CD14-positive monocyte (primary cell): ENCODE results near the gene BARHL1. TPM values are rescaled to one million over a fixed set of nuclear protein-coding genes. Genes with fewer than 3 reads are reported as not detected.
A peak's percentile ranks its signal among the peaks of the same experiment; 100 is the strongest.

Experiments used
- DNase-seq, 3 donors: peaks; one replicate each; pipeline ENCODE4 v3.0.0-alpha.2; 2011 to 2022
- H2AFZ ChIP-seq: 2 replicates; pipeline ENCODE4 v1.6.0; 2012; ENCODE audit warnings: mild to moderate bottlenecking, low read depth, low read length, inconsistent platforms; ENCODE audit not compliant: insufficient read depth, poor library complexity, severe bottlenecking
- H3K27ac ChIP-seq, 2 donors: 1 replicate in 1 of 2; 2 replicates in 1 of 2; pipeline ENCODE4 v1.5.1; 2012 to 2013; ENCODE audit warnings: low read length in 2 of 2, control low read depth in 1 of 2, inconsistent platforms in 1 of 2, low read depth in 1 of 2, mild to moderate bottlenecking in 1 of 2
- H3K27me3 ChIP-seq, 2 donors: one replicate each; pipeline versions ENCODE4 v1.6.0 to v1.6.1; 2011 to 2013; ENCODE audit warnings: low read length in 2 of 2; ENCODE audit not compliant: control insufficient read depth in 2 of 2, insufficient read depth in 2 of 2
- H3K36me3 ChIP-seq, 2 donors: replicated peaks in 1 of 2; 1 replicate in 1 of 2; 2 replicates in 1 of 2; pipeline versions ENCODE4 v1.5.1 to v1.6.1; 2012 to 2013; ENCODE audit warnings: low read length in 2 of 2, control low read depth in 1 of 2, inconsistent platforms in 1 of 2, mild to moderate bottlenecking in 1 of 2; ENCODE audit not compliant: insufficient read depth in 2 of 2, control insufficient read depth in 1 of 2
- H3K4me1 ChIP-seq, 2 donors: 1 replicate in 1 of 2; 2 replicates in 1 of 2; pipeline versions ENCODE4 v1.5.1 to v1.6.1; 2012 to 2013; ENCODE audit warnings: low read length in 2 of 2, control low read depth in 1 of 2, inconsistent platforms in 1 of 2, mild to moderate bottlenecking in 1 of 2, moderate library complexity in 1 of 2; ENCODE audit not compliant: insufficient read depth in 2 of 2, control insufficient read depth in 1 of 2
- H3K4me2 ChIP-seq: replicated peaks from 2 replicates; pipeline ENCODE3; 2012; ENCODE audit warnings: low read length, moderate library complexity, mild to moderate bottlenecking; ENCODE audit not compliant: poor library complexity, severe bottlenecking; ENCODE audit errors: extremely low read depth
- H3K4me3 ChIP-seq, 3 experiments: fragments of 200-600 bp in 1 of 3; sonication (generic) in 1 of 3; replicated peaks in 1 of 3; 1 replicate in 2 of 3; 2 replicates in 1 of 3; pipeline ENCODE4 v1.5.1; 2011 to 2013; ENCODE audit warnings: low read length in 3 of 3, mild to moderate bottlenecking in 3 of 3, control low read depth in 2 of 3, low read depth in 2 of 3, inconsistent platforms in 1 of 3, moderate library complexity in 1 of 3
- H3K79me2 ChIP-seq: 2 replicates; pipeline ENCODE4 v1.6.0; 2012; ENCODE audit warnings: mild to moderate bottlenecking, control low read depth, inconsistent platforms, low read length, moderate library complexity; ENCODE audit not compliant: insufficient read depth
- H3K9ac ChIP-seq: 2 replicates; pipeline ENCODE4 v1.6.0; 2017; ENCODE audit warnings: low read length, mild to moderate bottlenecking; ENCODE audit not compliant: insufficient read depth, poor library complexity, severe bottlenecking
- H3K9me3 ChIP-seq, 2 donors: replicated peaks in 1 of 2; 1 replicate in 1 of 2; 2 replicates in 1 of 2; pipeline versions ENCODE4 v1.5.1 to v1.6.1; 2012 to 2013; ENCODE audit warnings: low read length in 2 of 2, control low read depth in 1 of 2; ENCODE audit not compliant: control insufficient read depth in 1 of 2, insufficient read depth in 1 of 2
- H4K20me1 ChIP-seq: 2 replicates; pipeline ENCODE4 v1.6.0; 2012; ENCODE audit warnings: mild to moderate bottlenecking, low read length, control low read depth, moderate library complexity; ENCODE audit not compliant: insufficient read depth
- H3K27ac Mint-ChIP-seq, 7 donors: one replicate each; pipeline ENCODE4 v1.8.0; 2020; ENCODE audit warnings: mild to moderate bottlenecking in 7 of 7, mixed read lengths in 7 of 7, moderate library complexity in 6 of 7, inconsistent platforms in 2 of 7
- H3K27me3 Mint-ChIP-seq, 3 donors: one replicate each; pipeline ENCODE4 v1.8.0; 2021 to 2022; ENCODE audit warnings: low read depth in 3 of 3, mild to moderate bottlenecking in 3 of 3, mixed read lengths in 3 of 3, moderate library complexity in 3 of 3, inconsistent platforms in 1 of 3
- H3K36me3 Mint-ChIP-seq, 2 donors: one replicate each; pipeline ENCODE4 v1.8.0; 2020; ENCODE audit warnings: mixed read lengths in 2 of 2, inconsistent platforms in 1 of 2, mild to moderate bottlenecking in 1 of 2
- H3K4me1 Mint-ChIP-seq: one replicate; pipeline ENCODE4 v1.8.0; 2020; ENCODE audit warnings: mild to moderate bottlenecking, mixed read lengths
- H3K4me3 Mint-ChIP-seq, 2 donors: one replicate each; pipeline ENCODE4 v1.8.0; 2020; ENCODE audit warnings: mild to moderate bottlenecking in 2 of 2, mixed read lengths in 2 of 2, moderate library complexity in 1 of 2
- H3K9me3 Mint-ChIP-seq, 7 donors: one replicate each; pipeline ENCODE4 v1.8.0; 2020 to 2022; ENCODE audit warnings: mixed read lengths in 7 of 7, mild to moderate bottlenecking in 6 of 7, moderate library complexity in 6 of 7, inconsistent platforms in 2 of 7
- WGBS: methylation state at CpG from one replicate; pipeline ENCODE4 v1.1.5; 2013; ENCODE audit warnings: missing lambda C conversion rate; ENCODE audit not compliant: insufficient coverage; 5-methylcytosine and 5-hydroxymethylcytosine counted together
- intact Hi-C, 2 donors: fragments of 100-400 bp; cut with micrococcal nuclease; formaldehyde crosslinking; loops; one replicate each; pipeline versions ENCODE4 v1.15.0 to v1.15.1; 2023
- polyA plus RNA-seq, 3 donors: library from polyadenylated mRNA; depleted of rRNA in 1 of 3; unstranded in 2 of 3; stranded (reverse) in 1 of 3; fragments of 300-500 nt in 2 of 3; fragments of >200 nt in 1 of 3; fragmentation: Illumina TruSeq in 2 of 3; gene quantifications; 1 replicate in 2 of 3; 2 replicates in 1 of 3; pipeline ENCODE4 v1.2.3, GENCODE V29; 2012 to 2021
- TF ChIP-seq, protein P1 (sequence below): fragments of 200-600 bp; IDR thresholded peaks from one replicate; pipeline ENCODE4 v1.8.0; 2022; ENCODE audit warnings: antibody characterized with exemption, mild to moderate bottlenecking

The BARHL1 gene
- polyA plus RNA-seq, 3 donors: not detected

DNA sequence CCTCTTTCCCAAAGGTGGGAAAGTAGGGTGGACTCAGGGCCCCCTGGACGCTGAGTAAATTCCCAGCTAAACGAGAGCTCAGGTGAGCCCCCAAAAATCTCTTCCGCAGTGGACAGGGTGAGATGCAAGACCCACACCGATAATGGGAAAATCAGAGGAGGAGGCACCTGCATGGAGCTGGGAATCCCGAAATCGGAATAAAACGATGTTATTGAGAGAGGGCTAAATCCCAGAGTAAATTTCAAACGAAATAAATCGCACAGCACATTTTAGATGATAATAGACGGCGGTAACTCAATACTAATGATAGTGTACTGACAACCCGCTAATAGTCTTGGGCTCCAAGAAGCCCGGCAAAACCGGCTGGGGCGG is 3.0 kb upstream of the BARHL1 start:
- H3K79me2 ChIP-seq: no peaks in the 10 kb centered on the region
- peaks cover 62 to 93% of the 10 kb centered on the region in 2 donors for H3K27me3 ChIP-seq
- no peak for DNase-seq
- TF ChIP-seq, protein P1, sequence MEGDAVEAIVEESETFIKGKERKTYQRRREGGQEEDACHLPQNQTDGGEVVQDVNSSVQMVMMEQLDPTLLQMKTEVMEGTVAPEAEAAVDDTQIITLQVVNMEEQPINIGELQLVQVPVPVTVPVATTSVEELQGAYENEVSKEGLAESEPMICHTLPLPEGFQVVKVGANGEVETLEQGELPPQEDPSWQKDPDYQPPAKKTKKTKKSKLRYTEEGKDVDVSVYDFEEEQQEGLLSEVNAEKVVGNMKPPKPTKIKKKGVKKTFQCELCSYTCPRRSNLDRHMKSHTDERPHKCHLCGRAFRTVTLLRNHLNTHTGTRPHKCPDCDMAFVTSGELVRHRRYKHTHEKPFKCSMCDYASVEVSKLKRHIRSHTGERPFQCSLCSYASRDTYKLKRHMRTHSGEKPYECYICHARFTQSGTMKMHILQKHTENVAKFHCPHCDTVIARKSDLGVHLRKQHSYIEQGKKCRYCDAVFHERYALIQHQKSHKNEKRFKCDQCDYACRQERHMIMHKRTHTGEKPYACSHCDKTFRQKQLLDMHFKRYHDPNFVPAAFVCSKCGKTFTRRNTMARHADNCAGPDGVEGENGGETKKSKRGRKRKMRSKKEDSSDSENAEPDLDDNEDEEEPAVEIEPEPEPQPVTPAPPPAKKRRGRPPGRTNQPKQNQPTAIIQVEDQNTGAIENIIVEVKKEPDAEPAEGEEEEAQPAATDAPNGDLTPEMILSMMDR: no peak
- peaks cover 89 to 98% (median 92%) of the 10 kb centered on the region in 3 donors for H3K27me3 Mint-ChIP-seq
- H3K4me3 ChIP-seq: no peak overlapping the region
- WGBS: 2% methylated on average over 12 of the region's 15 CpGs
- no peak overlapping the region for H3K9ac ChIP-seq
- H3K27ac ChIP-seq: no peak overlapping the region
- peaks cover 0 to 31% (median 10%) of the 10 kb centered on the region in 7 donors for H3K9me3 Mint-ChIP-seq
- intact Hi-C loops: no loop called here
- no peaks in the 10 kb centered on the region for H4K20me1 ChIP-seq
- no peaks in the 10 kb centered on the region for H3K36me3 ChIP-seq
- peaks cover 0 to 41% of the 10 kb centered on the region in 2 donors for H3K9me3 ChIP-seq
- no peak overlapping the region for H2AFZ ChIP-seq
- H3K36me3 Mint-ChIP-seq: peaks cover 2 to 6% of the 10 kb centered on the region in 2 donors
- H3K27ac Mint-ChIP-seq: no peak overlapping the region
- H3K4me1 ChIP-seq: peaks cover 5 to 6% of the 10 kb centered on the region in 2 donors
- peaks cover 7% of the 10 kb centered on the region for H3K4me1 Mint-ChIP-seq
- H3K4me2 ChIP-seq: no peak overlapping the region
- peak overlapping the region in 1 of 2 donors; percentile 84 for H3K4me3 Mint-ChIP-seq

DNA sequence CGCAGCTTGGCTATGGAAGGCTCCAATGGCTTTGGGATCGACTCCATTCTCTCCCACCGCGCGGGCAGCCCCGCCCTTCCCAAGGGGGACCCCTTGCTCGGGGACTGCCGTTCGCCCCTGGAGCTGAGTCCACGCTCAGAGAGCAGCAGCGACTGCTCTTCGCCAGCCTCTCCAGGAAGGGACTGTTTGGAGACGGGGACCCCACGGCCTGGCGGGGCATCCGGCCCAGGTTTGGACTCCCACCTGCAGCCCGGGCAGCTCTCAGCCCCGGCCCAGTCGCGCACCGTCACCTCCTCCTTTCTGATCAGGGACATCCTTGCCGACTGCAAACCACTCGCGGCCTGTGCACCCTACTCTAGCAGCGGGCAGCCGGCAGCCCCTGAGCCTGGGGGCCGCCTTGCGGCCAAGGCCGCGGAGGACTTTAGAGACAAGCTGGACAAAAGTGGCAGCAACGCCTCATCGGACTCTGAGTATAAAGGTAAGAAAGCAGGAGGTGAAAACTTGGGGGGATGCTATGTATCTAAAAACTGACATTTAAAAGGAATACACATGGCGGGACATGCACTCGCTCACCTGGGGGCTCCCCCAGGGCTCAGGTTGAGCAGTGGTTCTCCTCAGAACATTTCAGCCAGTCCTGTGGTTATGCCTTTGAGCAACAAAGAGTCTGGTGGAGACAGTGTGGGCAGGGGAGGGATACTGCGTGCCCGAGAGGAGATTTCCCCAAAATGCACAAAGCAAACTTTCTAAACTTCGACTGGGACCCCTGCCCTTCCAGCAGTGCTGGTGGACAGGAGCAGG is 579 bp downstream of the BARHL1 start:
- WGBS: 15% methylated on average over 33 of the region's 37 CpGs
- TF ChIP-seq, protein P1: no peak
- Histone ChIP-seq H3K4me1 (peaks cover 5 to 6% of the 10 kb centered on the region in 2 donors), H3K4me3 (no peak overlapping the region), H3K9ac (no peak overlapping the region), H3K36me3 (no peaks in the 10 kb centered on the region), H2AFZ (no peak overlapping the region), H3K27ac (no peak overlapping the region), H3K9me3 (peaks cover 0 to 65% of the 10 kb centered on the region in 2 donors), H3K27me3 (peaks cover 85 to 98% of the 10 kb centered on the region in 2 donors), H3K4me2 (no peak overlapping the region), H4K20me1 (no peaks in the 10 kb centered on the region), H3K79me2 (no peaks in the 10 kb centered on the region)
- peak overlapping the region in 1 of 2 donors; percentile 61 for H3K4me3 Mint-ChIP-seq
- H3K9me3 Mint-ChIP-seq: peaks cover 0 to 47% (median 10%) of the 10 kb centered on the region in 7 donors
- H3K27ac Mint-ChIP-seq: no peak overlapping the region
- H3K36me3 Mint-ChIP-seq: peaks cover 2 to 11% of the 10 kb centered on the region in 2 donors
- no peak for DNase-seq
- H3K4me1 Mint-ChIP-seq: peaks cover 17% of the 10 kb centered on the region
- peaks cover 97 to 99% (median 97%) of the 10 kb centered on the region in 3 donors for H3K27me3 Mint-ChIP-seq
- intact Hi-C loops: no loop called here
